ENCODE measurements around the gene ATP1A4. TPM values are rescaled to one million over a fixed set of nuclear protein-coding genes. Genes with fewer than 3 reads are reported as not detected.

The ATP1A4 gene
- total and polyA plus RNA-seq, 10 of the 15 experiments (the other 5 are each of a cell fraction or from before 2014, with no cell fraction given) = 0.31 to 1.0 (median 0.54) TPM

GRCh38 chr1:160197231-160197630 is 45.8 kb downstream of the ATP1A4 start:
- H3K9ac ChIP-seq (ENCODE audit: control insufficient read depth, insufficient read depth, low read length) = no peak overlapping the region
- ChIA-PET RAD21 (ENCODE audit: unreplicated experiment) (interaction anchor here (10.6 kb wide), 1 partner anchor 55 kb away, joined by 89 read pairs; no protein-coding TSS in a partner anchor), CTCF (interaction anchor here (1.4 to 4.5 kb wide), 3 partner anchors 55 to 94 kb away, joined by 3 to 50 read pairs (median 41); no protein-coding TSS in a partner anchor), POLR2A (interaction anchor here (0.6 to 1.4 kb wide), 2 partner anchors 64 to 65 kb away, joined by 3 read pairs; partner anchors contain the start of gene DCAF8), SMC1A (ENCODE audit: uncharacterized antibody, unreplicated experiment) (interaction anchor here (1.2 to 1.6 kb wide), 2 partner anchors 55 to 95 kb away, joined by 5 to 6 read pairs; no protein-coding TSS in a partner anchor)
- H3K4me1 ChIP-seq (ENCODE audit: control insufficient read depth, insufficient read depth, low read length) = peaks cover 17% of the 10 kb centered on the region
- H3K4me2 ChIP-seq (ENCODE audit: control insufficient read depth, insufficient read depth) = no peak overlapping the region
- no TSS peak for BruUV-seq (replicated peaks)
- no peak overlapping the region for H3K27ac ChIP-seq (ENCODE audit: control insufficient read depth, insufficient read depth)
- no peaks in the 10 kb centered on the region for H4K20me1 ChIP-seq (ENCODE audit: control insufficient read depth, insufficient read depth)
- no peak for TF ChIP-seq TCF7 (IDR thresholded peaks at IDR 0.05; ENCODE audit: borderline replicate concordance)
- no peak for TF ChIP-seq KAT2A (conservative IDR thresholded peaks at IDR 0.05; ENCODE audit: control insufficient read depth, low read depth, low read length)
- no peak for TF ChIP-seq NFYA (IDR thresholded peaks at IDR 0.05; ENCODE audit: borderline replicate concordance, low read depth, low read length)
- no peak for TF ChIP-seq MAX (IDR thresholded peaks at IDR 0.05; ENCODE audit: low read depth, low read length)
- TF ChIP-seq PAX5 (IDR thresholded peaks at IDR 0.05; ENCODE audit: borderline replicate concordance, low read depth, low read length) = no peak
- TF ChIP-seq FOXM1 (IDR thresholded peaks at IDR 0.05; ENCODE audit: low read depth, low read length) = no peak
- TF ChIP-seq SMAD5 (IDR thresholded peaks at IDR 0.05; ENCODE audit: low read depth) = no peak
- no peak for TF ChIP-seq SUZ12 (IDR thresholded peaks at IDR 0.05; ENCODE audit: unreplicated experiment)
- TF ChIP-seq SMAD1 (IDR thresholded peaks at IDR 0.05; ENCODE audit: low read depth, partially characterized antibody) = no peak
- no peak for TF ChIP-seq USF1 (IDR thresholded peaks at IDR 0.05; ENCODE audit: borderline replicate concordance, extremely low read length, insufficient read depth, low read depth, low read length)
- no peak for TF ChIP-seq TAF1 (IDR thresholded peaks at IDR 0.05; ENCODE audit: borderline replicate concordance, low read depth, low read length)
- TF ChIP-seq TCF3 (IDR thresholded peaks at IDR 0.05; ENCODE audit: borderline replicate concordance, insufficient read depth, low read depth, low read length) = no peak
- TF ChIP-seq TCF12 (IDR thresholded peaks at IDR 0.05; ENCODE audit: low read depth, low read length) = no peak
- TF ChIP-seq POLR2AphosphoS5 (IDR thresholded peaks at IDR 0.05; ENCODE audit: low read length) = no peak
- FAIRE-seq = no peak
- DNase-seq (ENCODE audit: low read depth, low spot score) = no peak
- no peaks in the 10 kb centered on the region for H3K79me2 ChIP-seq (ENCODE audit: control insufficient read depth, insufficient read depth, low read length)
- no peaks in the 10 kb centered on the region for H3K27me3 ChIP-seq (replicated peaks in 1 of 2; ENCODE audit: control insufficient read depth in 2 of 2, insufficient read depth in 2 of 2, low read length in 1 of 2)
- intact Hi-C loops (cut with micrococcal nuclease; ENCODE audit: unreplicated experiment) = no loop called here
- H3K36me3 ChIP-seq (ENCODE audit: control insufficient read depth in 2 of 2, insufficient read depth in 2 of 2, low read length in 1 of 2) = no peaks in the 10 kb centered on the region
- no peak for ATAC-seq
- no peak overlapping the region for H2AFZ ChIP-seq (ENCODE audit: control insufficient read depth, low read depth, low read length)
- in situ Hi-C loops (cut with MboI) = loop anchor here (5.0 kb wide), 1 partner anchor 55 kb away; no protein-coding TSS in a partner anchor
- H3K4me3 ChIP-seq = no peak overlapping the region
- 93% methylated on average over 4 of the region's 4 CpGs for WGBS (ENCODE audit: insufficient coverage, insufficient replicate concordance, low lambda C conversion rate, missing lambda C conversion rate)
- no peaks in the 10 kb centered on the region for H3K9me3 ChIP-seq (replicated peaks; ENCODE audit: control insufficient read depth, insufficient read depth, low read length)
